ENCODE data around the gene TSHZ2.
"Not testable (repeated sequence)": the region's sequence is repeated elsewhere in the genome, so short reads cannot be mapped to it uniquely, and the experiment has no call there.

Gene TSHZ2

GRCh38 chr20:53365076-53365475 is 392.9 kb downstream of the TSHZ2 start:
- DNase-seq, result no peak

DNA sequence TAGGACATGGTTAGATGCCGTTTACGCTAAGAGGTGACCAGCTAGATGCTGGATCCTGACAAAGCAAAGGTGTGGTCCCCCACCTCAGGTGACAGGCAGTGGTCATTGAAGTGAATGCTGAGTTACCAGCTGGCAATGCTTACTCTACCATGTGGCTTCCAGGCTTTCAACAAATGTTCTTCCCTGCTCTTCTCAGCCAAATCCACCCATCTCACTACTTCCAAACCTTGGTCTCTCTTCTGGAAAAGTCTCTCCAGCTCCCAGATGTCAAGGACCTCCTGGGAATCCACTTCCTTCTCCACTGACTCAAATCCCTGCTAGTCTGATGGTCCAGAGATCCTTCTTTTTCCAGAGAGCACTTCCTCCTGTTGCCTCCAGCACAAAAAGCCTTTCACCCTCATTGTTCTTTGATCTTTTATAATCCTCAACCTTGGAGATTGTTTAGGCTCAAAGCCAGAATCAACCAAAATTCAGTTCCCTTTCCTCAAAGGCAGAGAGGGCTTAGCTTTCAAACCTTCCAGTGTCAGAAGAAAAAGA is 393.4 kb downstream of the TSHZ2 start:
- no peak for DNase-seq

DNA sequence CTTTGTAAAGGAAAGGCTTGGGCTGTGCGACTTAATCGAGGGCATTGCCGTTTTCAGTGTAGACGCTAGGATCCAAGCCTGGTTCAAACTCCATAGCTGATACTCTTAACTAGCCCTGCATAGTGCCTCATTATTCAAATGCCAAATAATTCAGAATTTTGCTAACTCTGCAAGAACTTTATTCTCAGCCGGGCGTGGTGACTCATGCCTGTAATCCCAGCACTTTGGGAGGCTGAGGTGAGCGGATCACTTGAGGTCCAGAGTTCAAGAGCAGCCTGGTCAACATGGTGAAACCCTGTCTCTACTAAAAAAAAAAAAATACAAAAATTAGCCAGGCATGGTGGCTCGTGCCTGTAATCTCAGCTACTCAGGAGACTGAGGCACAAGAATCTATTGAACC is 394.8 kb downstream of the TSHZ2 start:
- not testable (repeated sequence) for DNase-seq

DNA sequence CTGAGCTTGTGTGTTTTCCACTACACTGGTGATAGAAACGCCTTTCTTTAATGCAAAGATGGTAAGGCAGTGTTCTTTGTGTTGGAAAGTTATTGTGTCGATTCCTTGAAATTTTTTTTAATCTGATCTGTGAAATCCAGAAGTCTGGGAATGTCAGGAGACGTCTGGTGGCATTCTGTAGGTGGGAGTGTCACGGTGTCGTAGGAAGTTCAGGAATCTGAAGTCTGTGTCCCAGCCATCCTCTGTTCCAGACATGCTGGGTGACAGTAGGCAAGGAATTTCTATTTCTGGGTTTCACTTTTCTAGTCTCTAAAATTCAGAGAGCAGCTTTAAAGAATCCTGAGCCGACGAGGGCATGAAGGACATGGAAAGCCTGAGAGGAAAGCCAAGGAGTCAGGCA is 397.7 kb downstream of the TSHZ2 start:
- no peak for DNase-seq

GRCh38 chr20:53370345-53370961 is 398.3 kb downstream of the TSHZ2 start:
- DNase-seq, result no peak

- DNase-seq, result no peak
These were observed 399.1 kb downstream of the TSHZ2 start for GRCh38 chr20:53371216-53371615.

DNA sequence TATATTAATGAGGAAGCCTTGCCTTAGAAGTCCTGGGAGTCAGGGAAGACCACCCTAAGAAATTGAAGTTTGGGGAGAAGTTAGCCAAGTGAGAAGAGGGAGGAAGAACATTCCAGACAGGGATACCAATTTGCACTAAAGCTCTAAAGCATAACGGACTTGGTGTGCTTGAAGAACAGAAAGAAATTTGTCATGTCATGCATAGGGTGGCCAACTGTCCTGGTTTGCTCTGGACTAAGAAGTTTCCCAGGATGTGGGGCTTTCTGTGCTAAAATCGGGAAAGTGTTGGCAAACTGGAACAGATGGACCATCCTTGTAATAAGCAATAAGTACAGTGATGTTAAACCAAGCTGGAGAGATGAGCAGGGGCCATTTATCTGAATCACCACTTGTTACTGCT is 403.9 kb downstream of the TSHZ2 start:
- DNase-seq, result no peak

DNA sequence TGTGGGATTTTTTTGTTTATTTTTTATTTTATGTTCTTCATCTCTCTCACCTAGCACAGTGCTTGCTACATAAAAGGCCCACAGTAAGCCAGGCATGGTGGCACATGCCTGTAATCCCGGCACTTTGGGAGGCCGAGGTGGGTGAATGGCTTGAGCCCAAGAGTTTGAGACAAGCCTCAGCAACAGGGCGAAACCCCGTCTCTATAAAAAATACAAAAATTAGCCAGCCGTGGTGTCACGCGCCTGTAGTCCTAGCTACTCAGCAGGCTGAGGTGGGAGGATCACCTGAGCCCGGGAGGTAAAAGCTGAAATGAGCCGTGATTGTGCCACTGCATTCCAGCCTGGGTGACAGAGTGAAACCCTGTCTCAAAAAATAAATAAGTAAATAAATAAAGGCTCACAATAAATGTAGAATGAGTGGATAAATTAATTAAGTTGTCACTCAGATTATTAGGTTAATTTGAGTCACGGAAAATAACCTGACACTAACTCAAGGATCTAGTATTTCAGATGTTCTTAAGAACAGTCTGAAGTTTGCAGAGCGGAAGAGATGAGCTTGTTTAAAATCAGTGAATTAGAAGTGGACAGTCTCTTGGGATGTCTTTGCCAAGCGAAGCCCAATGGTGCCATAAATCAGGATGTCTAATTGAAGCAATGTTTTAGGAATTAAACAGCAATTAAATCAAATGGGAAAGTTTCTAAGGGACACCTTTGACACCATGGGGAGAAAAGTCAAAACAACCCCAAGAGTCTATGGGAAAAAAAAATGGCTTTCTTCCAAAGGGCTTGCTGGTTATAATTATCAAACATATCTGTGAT is 407.1 kb downstream of the TSHZ2 start:
- no peak for DNase-seq

- no peak for DNase-seq
These were observed 407.6 kb downstream of the TSHZ2 start for GRCh38 chr20:53379833-53380120.

DNA sequence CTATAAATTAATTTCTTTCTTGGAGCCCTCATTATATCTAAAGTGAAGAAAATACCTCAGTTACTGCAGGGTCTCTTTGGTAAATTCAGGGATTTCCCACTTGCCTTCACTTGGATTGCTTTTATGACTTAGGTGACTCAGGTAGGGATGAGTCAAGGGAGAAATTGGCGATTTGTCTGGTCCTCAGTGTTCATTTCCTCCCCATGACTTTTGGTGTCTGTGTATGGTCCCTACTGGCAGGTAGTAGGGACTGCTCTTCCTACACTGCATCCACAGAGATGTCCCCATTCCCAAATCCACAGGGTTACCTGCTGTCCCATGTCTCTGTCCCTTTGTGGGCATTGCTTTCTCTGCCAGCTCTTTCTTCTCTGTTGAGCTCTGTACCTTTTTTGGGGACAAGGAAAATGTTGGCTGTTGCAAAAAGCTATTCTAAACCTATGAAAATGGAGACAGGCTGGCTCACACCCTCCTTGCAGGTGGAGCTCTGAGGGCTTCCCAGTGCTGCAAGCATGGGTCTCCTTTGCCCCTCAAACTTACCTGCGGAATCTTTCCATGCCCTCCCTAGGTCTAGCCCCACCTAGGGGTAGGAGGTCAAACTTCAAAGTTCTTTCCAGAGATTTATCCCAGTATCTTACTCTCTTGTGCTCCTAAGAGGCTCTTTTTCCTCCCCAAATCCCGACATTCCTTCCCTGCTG is 409.6 kb downstream of the TSHZ2 start:
- no peak for DNase-seq

DNA sequence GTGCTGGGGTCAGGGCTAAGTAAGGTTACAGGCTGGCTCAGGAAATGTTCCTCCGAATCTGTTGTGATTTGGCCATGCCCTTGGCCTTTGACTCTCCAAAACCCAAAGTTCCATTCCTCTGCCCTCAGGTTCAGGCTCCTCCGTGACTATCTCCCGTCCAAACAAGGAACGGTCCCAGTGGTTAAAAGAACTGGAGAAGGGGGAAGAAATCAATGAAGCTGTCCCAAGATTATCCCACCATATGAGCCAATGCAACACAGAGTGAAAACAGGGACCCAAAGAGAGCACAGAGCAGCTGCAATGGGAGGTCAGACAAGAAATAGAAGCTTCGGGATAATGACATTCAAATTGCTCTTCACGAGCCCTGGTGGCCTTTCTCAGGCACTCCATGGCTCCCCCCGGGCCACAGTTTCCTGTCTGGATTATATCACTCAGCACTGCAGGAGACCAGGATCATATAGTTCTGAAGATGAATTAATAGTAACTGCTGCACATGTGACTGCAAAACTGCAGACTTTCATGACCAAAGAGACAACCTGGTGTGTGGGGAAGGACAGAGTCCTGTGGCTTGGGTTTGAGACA is 410.2 kb downstream of the TSHZ2 start:
- DNase-seq, result no peak

DNA sequence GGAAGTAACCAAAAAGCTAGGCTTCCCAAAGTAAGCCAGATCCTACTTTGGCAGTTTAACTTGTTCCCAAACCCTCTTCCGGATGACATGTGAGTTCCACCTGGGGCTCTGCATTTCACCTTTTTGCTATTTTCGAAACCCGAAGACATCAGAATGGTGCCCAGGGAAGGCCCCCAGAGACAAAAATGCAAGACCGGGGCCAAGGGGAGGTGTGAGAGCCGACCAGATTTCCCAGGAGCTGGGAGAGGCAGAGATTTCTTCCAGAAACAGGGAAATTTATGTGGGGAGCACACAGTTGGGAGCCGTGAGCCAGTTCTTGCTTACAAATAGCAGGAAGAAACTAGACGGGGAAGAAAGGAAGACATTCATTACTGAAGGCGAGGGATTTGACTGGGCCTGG is 411.8 kb downstream of the TSHZ2 start:
- no peak for DNase-seq

- no peak for DNase-seq
These were observed 412.2 kb downstream of the TSHZ2 start for GRCh38 chr20:53384392-53384791.

DNA sequence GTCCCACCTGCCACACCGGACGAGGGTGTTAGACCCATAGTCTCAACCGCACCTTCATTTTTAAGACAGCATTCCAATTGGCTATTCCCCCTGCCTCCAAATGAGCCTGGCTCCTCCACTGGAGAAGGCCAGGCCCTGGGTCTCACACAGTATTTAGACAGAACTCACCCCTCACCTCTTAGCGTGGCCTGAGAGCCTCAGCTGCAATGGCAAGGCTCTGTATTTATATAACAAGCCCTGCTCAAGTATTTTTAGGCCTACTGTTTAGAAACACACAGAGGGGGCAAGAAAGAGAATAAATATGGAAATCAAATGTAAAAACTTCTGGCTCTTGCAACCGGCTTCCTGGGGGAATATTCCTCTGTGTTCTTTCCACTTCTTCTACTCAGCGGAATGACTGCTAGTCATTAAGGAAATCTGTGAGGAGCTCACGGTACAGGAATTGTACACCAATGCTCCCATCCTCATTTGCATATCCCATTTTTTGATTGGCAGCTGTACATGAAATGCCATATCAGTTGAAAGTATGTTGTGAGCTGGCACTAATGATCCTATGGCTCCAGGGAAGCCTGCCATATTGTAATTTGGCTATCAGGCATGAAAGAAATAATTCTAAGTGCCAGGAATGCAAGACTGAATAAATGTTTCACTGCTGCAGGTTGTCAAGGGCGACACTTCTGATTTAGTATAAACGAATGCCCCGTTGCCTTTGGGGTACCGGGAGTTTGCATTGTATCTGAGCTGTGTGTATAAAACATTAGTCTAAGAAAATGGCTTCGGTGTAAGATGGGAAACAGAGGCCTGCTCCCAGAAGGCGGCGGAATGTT is 414.0 kb downstream of the TSHZ2 start:
- DNase-seq, result no peak

GRCh38 chr20:53387983-53388675 is 416.0 kb downstream of the TSHZ2 start:
- no peak for DNase-seq

GRCh38 chr20:53389516-53390300 is 417.6 kb downstream of the TSHZ2 start:
- no peak for DNase-seq

GRCh38 chr20:53390770-53391169 is 418.6 kb downstream of the TSHZ2 start:
- no peak for DNase-seq

GRCh38 chr20:53394433-53394832 is 422.3 kb downstream of the TSHZ2 start:
- DNase-seq, result no peak

GRCh38 chr20:53395188-53395923 is 423.2 kb downstream of the TSHZ2 start:
- DNase-seq, result no peak

DNA sequence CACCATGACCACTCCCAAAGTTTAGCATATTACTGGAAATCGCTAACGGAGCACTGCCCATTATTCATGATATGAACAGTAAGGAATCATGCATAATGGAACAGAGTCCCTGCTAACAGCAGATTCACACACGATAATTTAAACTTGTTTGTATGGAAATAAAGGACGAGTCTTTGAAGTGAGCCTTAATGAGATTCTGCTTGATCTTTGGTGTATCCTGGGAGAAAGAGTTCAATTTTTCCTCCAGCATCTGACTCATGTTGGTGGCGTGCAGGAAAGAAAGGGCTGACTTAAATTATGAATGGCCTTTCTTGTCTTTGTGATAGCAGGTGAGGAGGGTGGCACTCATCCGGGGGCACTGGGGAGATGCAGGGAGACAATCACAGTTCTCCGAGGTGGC is 426.9 kb downstream of the TSHZ2 start:
- DNase-seq, result no peak
